UCSD-AML1 (cell line): Measurements from ENCODE around the gene COG2.
"Not testable (repeated sequence)": the region's sequence is repeated elsewhere in the genome, so short reads cannot be mapped to it uniquely, and the experiment has no call there.

Source experiments
- DNase-seq: peaks from one replicate; lab custom pipeline; 2025; ENCODE audit not compliant: unreplicated experiment; lab: John Stamatoyannopoulos, UW

The COG2 gene, protein sequence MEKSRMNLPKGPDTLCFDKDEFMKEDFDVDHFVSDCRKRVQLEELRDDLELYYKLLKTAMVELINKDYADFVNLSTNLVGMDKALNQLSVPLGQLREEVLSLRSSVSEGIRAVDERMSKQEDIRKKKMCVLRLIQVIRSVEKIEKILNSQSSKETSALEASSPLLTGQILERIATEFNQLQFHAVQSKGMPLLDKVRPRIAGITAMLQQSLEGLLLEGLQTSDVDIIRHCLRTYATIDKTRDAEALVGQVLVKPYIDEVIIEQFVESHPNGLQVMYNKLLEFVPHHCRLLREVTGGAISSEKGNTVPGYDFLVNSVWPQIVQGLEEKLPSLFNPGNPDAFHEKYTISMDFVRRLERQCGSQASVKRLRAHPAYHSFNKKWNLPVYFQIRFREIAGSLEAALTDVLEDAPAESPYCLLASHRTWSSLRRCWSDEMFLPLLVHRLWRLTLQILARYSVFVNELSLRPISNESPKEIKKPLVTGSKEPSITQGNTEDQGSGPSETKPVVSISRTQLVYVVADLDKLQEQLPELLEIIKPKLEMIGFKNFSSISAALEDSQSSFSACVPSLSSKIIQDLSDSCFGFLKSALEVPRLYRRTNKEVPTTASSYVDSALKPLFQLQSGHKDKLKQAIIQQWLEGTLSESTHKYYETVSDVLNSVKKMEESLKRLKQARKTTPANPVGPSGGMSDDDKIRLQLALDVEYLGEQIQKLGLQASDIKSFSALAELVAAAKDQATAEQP

DNA sequence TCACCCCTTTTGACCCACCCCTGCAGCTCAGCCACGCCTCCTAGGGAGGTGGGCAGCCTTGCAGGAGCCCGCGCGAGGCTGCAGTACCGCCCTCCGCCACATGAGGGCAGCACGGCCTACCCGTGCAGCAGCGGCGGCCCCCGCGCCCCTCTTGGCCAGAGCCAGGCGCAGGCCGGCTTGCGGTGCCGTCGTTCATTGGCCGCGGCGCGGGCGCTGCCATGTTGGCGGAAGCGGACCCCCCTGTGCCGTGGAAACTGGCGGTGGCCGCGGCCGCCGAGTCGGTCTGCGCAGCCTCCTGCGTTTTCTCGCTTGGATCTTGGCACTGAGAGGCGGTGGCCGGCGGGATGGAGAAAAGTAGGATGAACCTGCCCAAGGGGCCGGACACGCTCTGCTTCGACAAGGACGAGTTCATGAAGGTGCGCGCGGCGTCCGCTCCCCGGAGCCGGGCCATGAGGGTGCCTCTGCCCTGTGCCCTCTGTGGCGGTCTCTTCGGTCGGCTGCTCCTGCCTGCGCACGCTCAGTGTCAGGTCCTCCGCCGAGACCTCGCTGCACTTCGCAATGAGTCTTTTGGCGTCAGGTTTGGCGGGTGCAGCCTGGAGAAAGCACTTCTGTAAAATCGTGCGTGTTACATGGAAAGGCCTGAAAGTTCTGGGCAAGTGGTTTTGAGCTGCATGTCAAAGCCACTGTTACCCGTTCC lies at the start of gene COG2:
Gene COG2 (plus strand): TSS at position 219 of the 697 bp plus-strand sequence. CDS start 126 bp downstream, at position 345.
- peak; percentile 95 for DNase-seq

DNA sequence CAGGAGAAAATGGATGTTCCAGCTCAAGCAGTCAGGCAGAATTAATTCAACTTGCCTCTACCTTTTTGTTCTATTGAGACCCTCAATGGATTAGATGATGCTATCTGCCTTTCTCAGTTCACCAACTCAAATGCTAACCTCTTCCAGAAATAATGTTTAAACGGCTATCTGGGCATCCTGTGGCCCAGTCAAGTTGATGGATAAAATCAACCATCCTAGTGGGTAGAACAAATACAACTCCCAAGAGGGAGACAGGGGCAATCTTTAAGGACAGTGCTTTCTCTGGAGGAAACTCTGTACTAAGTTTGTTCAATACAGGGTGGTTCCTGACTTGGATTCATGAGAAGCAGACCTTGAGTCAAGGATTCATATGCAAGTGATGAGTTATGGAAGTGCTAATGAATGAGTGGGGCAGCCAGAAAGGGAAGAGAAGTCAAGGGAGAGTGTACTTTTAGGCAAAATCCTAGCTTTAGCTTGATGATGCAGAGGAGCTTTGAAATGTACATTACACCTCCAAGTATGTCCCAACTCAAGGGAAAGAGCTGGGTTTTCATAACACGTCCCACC lies 49.4 kb upstream of the COG2 start:
- no peak for DNase-seq

DNA sequence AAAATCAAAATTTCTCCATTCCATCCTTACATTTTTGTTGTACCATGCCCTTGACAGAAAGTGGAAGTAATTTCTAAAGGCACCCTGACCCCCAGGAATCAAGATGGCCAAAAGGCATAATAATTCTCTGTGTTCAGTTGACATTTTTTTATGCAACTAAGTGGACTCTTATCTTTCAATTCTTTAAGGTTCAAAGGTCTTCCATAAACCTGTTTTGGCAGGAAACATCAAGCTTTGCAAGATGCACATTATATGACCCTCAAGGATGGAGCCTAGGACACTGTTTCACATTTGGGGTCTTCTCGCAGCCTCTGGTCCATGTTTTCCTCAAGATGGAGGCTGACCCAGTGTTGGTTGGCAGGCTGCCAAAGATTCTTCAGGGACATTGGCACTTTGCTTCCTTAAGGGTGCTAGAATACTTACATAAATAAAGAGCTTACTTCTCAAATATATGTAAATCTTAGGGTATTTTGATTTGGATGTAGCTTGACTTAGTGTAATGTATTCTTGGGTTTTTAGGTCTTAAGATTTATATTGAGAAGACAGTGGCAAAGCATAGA lies 48.0 kb upstream of the COG2 start:
- no peak for DNase-seq

DNA sequence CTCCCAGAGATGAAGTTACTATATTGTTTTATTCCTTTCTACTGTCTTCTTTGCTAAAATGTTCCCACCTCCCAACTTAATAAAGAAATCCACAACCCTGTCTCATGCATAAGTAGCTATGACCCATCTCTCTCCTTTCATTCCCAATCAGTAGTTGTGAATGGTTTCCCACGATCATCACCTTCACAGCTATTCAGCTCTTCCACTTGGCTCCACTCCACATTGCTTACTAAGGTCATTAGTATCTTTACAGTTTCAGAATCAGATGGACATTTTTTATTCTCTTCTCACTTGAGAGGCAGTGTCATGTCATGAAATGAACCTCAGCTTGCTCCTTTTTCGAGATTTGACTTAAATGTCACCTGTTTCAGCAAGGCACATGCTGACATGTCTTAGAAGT lies 47.1 kb upstream of the COG2 start:
- no peak for DNase-seq

DNA sequence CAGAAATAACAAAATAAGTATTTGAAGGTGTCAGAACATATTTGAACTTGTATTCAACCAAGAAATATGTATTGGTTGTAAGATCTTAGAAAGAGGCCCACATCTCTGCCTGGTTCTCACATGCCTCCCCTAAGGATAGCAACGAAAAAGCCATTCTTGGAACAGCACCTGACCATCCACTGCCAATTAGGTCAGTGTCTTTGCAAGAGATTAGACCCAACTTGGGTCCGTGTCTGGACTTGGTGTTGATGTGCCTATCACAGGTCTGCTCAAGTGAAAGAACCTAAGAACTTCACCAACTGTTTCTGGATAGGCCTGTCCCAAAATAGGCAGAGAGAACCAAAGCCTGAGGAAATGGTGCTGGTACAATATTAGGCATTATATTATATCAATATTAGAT lies 46.0 kb upstream of the COG2 start:
- no peak for DNase-seq

DNA sequence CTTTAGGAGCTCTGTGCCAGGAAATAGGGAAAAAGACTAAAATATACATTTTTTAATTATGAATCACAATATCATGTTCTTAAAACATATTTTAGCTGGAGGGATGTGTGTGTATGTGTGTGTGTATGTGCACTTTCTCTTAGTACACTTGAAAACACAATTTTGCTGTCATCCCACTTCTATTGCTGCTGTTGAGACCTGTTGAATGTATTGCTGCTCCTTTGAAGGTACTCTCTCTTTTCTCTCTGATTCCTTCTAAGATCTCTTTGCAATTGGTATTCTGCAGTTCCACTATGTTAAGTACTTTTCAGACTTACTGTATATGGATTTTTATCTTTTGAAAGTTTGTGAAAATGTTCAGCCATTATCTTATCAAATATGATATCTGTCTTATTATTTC lies 43.5 kb upstream of the COG2 start:
- no peak for DNase-seq

DNA sequence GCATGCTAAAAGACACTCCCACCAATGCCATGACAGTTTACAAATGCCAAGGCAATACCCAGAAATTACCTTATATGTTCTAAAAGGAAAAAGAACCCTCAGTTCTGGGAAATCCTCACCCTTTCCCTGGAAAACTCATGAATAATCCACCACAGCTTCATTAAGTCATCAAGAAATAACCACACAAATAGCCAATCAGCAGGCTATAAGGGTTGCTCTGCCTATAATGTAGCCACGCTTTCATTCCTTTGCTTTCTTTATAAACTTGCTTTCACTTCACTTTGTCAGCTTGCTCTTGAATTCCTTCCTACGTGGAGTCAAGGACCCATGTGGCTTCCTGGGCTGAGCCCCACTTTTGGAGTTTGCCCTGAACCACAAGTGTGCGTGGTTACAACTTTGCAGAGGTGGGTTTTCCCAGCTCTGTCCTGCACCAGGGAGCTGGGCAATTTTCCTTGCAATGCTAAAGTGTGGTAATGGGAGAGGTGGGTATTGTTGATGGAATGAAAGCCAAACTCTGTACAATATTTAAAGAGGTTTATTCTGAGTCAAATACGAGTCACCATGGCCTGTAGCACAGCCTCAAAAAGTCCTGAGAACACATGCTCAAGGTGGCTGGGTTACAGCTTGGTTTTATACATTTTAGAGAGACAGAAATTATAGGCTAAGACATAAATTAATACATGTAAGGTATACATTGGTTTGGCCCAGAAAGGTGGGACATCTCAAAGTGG lies 42.2 kb upstream of the COG2 start:
- no peak for DNase-seq

DNA sequence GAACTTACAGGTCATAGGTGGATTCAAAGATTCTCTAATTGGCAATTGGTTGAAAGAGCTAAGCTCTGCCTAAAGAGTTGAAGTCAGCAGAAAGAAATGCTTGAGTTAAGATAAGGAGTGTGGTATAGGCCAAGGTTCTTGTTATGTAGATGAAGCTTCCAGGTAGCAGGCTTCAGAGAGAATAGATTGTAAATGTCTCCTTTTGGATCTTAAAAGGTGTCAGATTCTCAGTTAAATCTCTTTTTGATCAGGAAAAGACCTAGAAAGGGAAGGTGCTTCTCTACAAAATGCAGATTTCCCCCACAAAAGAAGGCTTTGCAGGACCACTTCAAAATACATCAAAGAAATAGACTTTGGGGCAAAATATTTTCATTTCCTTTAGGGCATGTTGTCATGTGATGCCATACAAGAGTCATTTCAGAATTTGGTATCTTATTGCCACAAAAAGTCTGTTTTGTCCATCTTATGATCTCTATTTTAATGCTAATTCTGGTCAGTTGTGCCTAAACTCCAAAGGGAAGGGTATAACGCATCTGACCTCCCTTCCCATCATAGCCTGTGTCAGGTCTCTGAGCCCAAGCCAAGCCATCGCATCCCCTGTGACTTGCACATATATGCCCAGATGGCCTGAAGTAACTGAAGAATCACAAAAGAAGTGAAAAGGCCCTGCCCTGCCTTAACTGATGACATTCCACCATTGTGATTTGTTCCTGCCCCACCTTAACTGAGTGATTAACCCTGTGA lies 41.5 kb upstream of the COG2 start:
- DNase-seq: not testable (repeated sequence)

DNA sequence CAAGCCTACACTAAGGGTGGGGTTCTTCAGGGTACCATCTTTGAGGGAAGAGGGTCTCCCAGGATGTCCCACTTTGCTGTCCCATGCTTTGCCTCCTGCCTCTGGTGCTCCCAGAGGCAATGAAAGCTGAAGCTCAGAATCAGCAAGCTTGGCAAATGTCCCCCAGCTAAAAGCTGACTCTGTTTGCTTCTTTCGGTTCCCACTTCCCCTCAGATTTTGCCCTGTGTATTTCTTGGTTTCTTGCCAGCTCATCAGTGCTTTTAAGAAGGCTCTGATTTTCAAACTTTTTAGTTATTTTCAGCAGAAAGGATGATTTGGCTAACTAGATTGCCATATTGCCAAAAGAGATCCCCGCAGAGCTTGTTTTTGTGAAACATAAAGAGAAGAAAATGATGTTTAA lies 33.1 kb upstream of the COG2 start:
- DNase-seq: no peak

DNA sequence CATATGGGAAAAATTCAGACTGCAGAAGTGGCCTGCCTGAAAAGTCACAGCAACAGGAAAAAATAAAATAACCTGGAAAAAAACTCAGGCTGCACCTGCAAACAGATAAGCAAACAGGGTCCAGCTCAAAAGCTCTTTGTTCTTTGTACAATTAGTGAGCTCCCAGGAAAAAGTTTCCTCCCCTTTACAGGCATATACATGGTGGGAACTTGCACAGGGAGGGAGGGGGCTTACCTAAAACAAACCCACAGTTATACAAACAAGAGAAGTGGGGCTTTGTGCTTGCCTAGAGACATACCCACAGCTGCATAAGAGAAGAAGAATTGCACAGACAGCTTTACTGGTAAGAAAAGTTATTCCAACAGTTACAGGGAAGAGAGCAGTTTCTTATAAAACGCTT lies 31.7 kb upstream of the COG2 start:
- no peak for DNase-seq

DNA sequence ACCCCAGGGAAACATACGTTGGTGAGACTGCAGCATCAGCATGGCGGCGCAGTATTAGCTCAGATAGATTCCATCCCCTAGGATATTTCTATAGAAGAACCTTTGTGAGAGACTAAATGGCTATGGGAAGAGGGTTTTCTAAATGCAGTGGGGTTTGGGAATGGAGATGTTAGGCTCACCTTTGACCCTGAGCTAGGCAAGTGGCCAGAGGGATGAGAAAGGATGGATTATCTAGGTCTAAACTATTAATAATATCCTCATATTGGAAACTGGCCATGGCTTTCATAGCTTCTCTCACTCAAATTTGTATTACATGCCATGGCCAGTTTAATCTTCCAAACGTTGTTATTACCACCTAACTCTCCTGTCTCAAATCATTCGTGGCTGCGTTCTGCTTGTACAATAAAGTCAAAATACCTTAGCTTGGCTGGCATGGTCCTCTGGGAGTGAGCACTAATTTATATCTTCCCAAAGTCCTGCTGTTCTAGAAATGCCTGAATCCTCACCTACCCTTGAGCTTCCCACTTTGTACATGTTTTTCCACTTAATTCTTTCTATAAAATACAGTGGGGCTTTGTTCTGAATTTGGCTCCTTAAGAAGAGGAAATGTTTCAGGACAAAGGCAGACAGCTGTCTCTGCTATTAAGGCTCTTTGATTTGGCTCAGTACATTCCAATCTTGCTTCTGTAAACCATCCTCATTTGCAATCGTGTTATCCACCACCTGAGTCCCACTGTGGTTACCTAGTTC lies 31.0 kb upstream of the COG2 start:
- DNase-seq: no peak

DNA sequence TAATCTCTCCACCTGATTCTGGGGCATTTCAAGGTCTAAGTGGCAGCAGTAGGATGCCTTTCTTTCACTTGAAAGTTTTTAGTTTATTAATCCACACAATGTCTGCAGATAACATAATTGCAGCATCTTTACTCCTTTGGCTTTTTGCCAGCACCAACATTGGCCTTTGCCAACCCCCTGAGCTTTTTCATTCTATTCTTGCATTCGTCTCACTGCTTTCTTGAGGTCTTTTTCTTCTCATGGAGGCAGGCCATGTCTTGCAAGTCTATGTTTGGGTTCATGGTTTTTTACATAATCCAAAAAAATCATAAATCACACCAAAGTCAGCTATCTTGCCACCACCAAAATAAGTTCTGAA lies 30.4 kb upstream of the COG2 start:
- no peak for DNase-seq

DNA sequence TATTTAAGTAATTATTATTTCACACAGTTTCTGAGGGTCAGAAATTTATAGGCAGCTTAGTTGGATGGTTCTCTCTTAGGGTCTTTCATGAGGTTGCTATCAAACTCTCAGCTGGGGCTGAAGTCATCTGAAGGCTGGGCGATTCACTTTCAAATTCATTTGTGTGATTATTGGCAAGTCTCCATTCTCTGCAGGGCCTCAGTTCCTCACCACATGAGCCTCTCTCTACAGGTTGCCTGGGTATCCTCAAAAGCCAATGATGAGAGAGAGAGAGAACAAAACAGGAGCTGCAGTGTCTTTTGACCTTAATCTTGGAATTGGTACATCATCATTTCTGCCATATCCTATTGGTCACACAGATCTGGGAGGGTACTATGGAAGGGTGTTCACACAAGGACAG lies 29.6 kb upstream of the COG2 start:
- no peak for DNase-seq

DNA sequence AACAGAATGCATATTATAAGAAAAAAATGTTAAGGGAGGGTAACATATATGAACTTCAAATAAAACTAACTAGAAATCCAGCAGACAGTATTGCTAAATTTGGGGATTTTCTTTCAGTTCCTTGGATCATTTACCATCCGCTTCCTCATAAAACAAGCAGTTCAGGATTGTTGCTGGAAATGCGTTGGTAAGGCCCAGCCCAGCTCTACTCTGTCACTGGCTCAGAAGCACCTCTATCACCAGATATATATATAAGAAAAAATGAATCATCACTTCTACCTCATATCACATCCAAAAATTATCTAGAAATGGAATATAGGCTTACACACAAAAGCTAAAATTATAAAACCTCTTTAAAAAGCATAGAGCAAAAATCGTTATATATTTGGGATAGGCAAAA lies 28.2 kb upstream of the COG2 start:
- DNase-seq: no peak

DNA sequence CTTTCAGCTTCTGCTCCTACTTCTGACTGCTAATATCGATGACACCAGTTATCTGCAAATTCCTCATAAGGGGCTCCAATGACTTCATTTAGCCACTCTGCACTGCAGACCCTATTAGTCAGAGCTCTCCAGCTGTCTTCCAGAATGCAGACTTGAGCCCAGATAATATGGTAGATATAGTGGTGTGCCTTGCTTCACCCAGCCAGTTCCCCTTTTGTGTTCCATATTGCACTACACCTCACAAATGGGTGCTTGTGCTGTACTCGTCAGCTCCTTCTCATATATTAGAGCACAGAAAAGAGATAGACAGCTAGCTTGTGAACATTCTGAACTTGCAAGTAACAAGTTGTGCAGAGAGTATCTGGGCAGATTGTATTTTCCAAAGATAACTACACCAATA lies 23.7 kb upstream of the COG2 start:
- DNase-seq: no peak

DNA sequence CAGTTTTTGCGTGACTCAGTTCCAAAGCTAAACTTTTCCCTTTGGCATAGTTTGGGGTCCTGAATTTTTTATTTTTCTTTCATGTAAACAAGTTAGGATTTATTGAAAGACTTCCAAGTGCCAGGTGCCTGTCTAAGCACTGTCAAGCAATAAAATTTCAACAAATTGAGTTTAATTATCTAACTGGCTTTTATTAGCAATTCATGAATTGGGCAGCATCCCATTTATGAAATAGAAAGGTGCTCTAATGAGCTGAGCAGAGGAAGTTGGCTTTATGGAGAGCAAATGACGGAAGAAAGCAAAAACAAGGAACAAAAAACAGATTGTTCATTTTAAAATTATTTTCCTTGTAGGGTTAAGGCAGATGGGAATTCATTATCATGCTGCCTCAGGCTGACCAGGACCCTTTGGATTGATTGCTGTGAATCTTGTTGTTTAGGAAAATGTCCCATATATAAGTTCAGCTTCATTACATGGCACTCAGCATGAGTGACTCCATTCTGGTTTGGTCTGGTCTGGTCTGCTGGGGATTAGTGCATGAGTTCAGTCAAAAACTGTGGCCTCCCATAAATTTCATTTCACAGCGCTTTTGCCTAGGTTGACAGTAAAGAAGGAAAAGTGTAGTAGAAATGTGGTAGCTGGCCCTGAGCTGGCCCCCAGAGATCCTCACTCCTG lies 21.5 kb upstream of the COG2 start:
- no peak for DNase-seq

DNA sequence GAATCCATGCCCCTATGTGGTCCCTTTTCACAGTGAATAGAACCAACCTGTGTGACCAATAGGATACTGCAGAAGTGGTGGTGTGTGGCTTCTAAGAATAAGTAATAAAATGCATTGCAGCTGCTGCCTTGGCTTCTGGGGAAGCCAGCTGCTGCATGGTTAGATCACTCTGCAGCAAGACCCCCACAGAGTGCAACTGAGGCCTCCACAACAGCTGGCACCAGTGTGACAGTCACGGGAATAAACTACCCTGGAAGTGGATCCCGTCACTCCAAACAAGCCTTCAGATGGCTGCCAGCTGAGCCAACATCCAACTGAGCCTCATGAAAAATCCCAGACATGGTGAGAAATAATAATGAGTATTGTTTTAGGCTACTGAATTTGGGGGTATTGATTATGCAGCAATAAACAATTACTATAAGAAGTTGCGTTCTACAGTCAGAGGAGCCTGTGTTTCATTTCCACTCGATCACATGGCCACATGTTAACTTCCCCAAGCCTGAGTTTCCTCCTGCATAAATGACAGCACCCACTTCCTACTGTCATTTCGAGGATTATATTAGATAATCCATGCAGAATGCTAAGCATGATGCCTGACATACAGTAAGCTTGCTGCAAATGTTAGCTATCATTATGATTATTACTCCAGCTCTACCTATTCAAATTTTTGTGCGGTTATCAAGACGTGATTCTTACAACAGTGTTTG lies 20.8 kb upstream of the COG2 start:
- no peak for DNase-seq

DNA sequence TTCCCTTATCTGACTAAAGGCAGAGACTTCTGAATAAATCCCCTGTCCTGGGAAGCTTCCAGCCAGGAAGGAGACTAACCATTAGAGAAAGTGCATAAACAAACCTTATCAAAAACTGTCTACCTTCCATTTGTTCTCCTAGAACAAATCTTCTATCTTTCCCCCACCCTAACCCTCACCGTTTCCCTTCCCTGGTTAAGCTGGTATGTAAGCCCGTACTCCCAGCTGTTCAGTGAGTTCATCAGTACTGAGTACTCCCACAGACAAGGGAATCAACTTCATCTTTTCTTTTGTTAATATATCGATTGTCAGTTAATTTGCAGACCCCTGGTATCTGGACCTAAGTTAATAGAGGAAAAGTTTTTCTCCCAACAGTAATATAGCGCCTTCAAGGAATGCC lies 20.1 kb upstream of the COG2 start:
- DNase-seq: no peak
